K562 (cell line): ENCODE measurements around the gene NBPF20. TPM values are rescaled to one million over a fixed set of nuclear protein-coding genes. Genes with fewer than 3 reads are reported as not detected.
"Not testable (repeated sequence)": the region's sequence is repeated elsewhere in the genome, so short reads cannot be mapped to it uniquely, and the experiment has no call there.

Source experiments
- ATAC-seq: fragments of 200-7000 bp; cut with Tn5 transposase; 3 replicates; pipeline ENCODE4 v1.9.1; 2020; ENCODE audit warnings: moderate library complexity
- BruUV-seq: library from RNA; stranded (reverse); fragments of 400-500 nt; replicated peaks from 2 replicates; lab custom pipeline; 2021; lab: Mats Ljungman, UMichigan
- CTCF ChIA-PET: fragments of 300-600 bp; formaldehyde crosslinking; extraction: SDS; loops from one replicate; lab custom pipeline; 2021; ENCODE audit warnings: low intra/inter-chr PET ratio; lab: Yijun Ruan, JAX
- POLR2A ChIA-PET: fragments of 300-600, 350-650 bp; sonication (Branson Sonifier 250); formaldehyde crosslinking; extraction: SDS; loops from one replicate; lab custom pipeline; 2021; ENCODE audit warnings: antibody characterized with exemption, inconsistent platforms; lab: Yijun Ruan, JAX
- DNase-seq, 4 experiments: peaks; one replicate each; pipeline versions ENCODE4 v3.0.0 to v3.0.0-alpha.2; 2011 to 2018; ENCODE audit warnings: low spot score in 3 of 4, mixed read lengths in 3 of 4; ENCODE audit errors: extremely low read depth in 1 of 4
- FAIRE-seq: peaks from 2 replicates; lab custom pipeline; 2011; peaks lifted over from hg19 to GRCh38; lab: Jason Lieb, UNC
- H2AFZ ChIP-seq: 2 replicates; pipeline ENCODE4 v1.6.0; 2011; ENCODE audit warnings: low read depth, low read length, control low read depth, inconsistent platforms
- H3K27ac ChIP-seq: fragments of 200-600 bp; 3 replicates; pipeline ENCODE4 v1.8.0; 2011; ENCODE audit warnings: low read depth, mild to moderate bottlenecking, control low read depth, inconsistent platforms, low read length, moderate library complexity, mixed read lengths; ENCODE audit errors: extremely low read depth
- H3K27me3 ChIP-seq, 2 experiments: fragments of 300-600 bp in 1 of 2; 2 replicates in 1 of 2; 3 replicates in 1 of 2; pipeline versions ENCODE4 v1.6.0 to v1.8.0; 2011; ENCODE audit warnings: inconsistent platforms in 2 of 2, low read length in 2 of 2, mild to moderate bottlenecking in 1 of 2, mixed read lengths in 1 of 2, moderate library complexity in 1 of 2; ENCODE audit not compliant: control insufficient read depth in 2 of 2, insufficient read depth in 2 of 2
- H3K36me3 ChIP-seq: fragments of 300-600 bp; 3 replicates; pipeline ENCODE4 v1.8.0; 2011; ENCODE audit warnings: mild to moderate bottlenecking, low read length, inconsistent platforms; ENCODE audit not compliant: control insufficient read depth, insufficient read depth
- H3K4me1 ChIP-seq, 2 experiments: fragments of 200-600 bp in 1 of 2; replicated peaks in 1 of 2; 2 replicates in 1 of 2; 3 replicates in 1 of 2; pipeline versions ENCODE4 v1.5.1 to v1.8.0; 2011; ENCODE audit warnings: inconsistent platforms in 2 of 2, low read length in 2 of 2, mild to moderate bottlenecking in 1 of 2, mixed read lengths in 1 of 2, moderate library complexity in 1 of 2; ENCODE audit not compliant: control insufficient read depth in 2 of 2, insufficient read depth in 2 of 2
- H3K4me2 ChIP-seq: 2 replicates; pipeline ENCODE4 v1.6.1; 2011; ENCODE audit warnings: low read length, control low read depth, inconsistent platforms, mixed read lengths; ENCODE audit not compliant: insufficient read depth
- H3K4me3 ChIP-seq: fragments of 200-600 bp; sonication (generic), shearing (Covaris generic); 2 replicates; pipeline ENCODE4 v1.5.1; 2016; ENCODE audit warnings: control low read depth, inconsistent platforms
- H3K79me2 ChIP-seq: fragments of 200-600 bp; 3 replicates; pipeline ENCODE4 v1.8.0; 2011; ENCODE audit warnings: low read length, inconsistent platforms; ENCODE audit not compliant: control insufficient read depth, insufficient read depth
- H3K9ac ChIP-seq, 2 experiments: 2 replicates each; pipeline versions ENCODE4 v1.6.0 to v1.6.1; 2011; ENCODE audit warnings: low read depth in 2 of 2, low read length in 2 of 2, control low read depth in 1 of 2, inconsistent platforms in 1 of 2, mild to moderate bottlenecking in 1 of 2, mixed read lengths in 1 of 2; ENCODE audit not compliant: insufficient read depth in 1 of 2
- H3K9me1 ChIP-seq: one replicate; pipeline ENCODE4 v1.6.0; 2011; ENCODE audit warnings: inconsistent platforms, mild to moderate bottlenecking, low read length, moderate library complexity; ENCODE audit not compliant: control insufficient read depth, insufficient read depth
- H3K9me3 ChIP-seq: replicated peaks from 2 replicates; pipeline ENCODE4 v1.5.1; 2011; ENCODE audit warnings: low read depth, low read length, inconsistent platforms; ENCODE audit not compliant: control insufficient read depth, insufficient read depth
- H4K20me1 ChIP-seq: replicated peaks from 2 replicates; pipeline ENCODE4 v1.6.1; 2011; ENCODE audit warnings: low read length, inconsistent platforms, mixed read lengths; ENCODE audit not compliant: control insufficient read depth, insufficient read depth
- E2F6 ChIP-seq, 2 experiments: IDR thresholded peaks; 2 replicates each; pipeline ENCODE4 v1.6.1; 2011; ENCODE audit warnings: borderline replicate concordance in 1 of 2, control low read depth in 1 of 2, low read depth in 1 of 2, low read length in 1 of 2, mild to moderate bottlenecking in 1 of 2, mixed read lengths in 1 of 2, moderate library complexity in 1 of 2; ENCODE audit not compliant: insufficient read depth in 1 of 2, insufficient read length in 1 of 2, poor library complexity in 1 of 2, severe bottlenecking in 1 of 2; ENCODE audit errors: extremely low read depth in 1 of 2
- KDM1A ChIP-seq, 2 experiments: fragments of 450-650 bp; IDR thresholded peaks; 2 replicates each; pipeline ENCODE4 v1.6.1; 2016; ENCODE audit warnings: mild to moderate bottlenecking in 2 of 2
- WGBS: fragments of 100-300 bp; shearing (Covaris generic); methylation state at CpG from one replicate; pipeline ENCODE4 v1.1.6; 2016; ENCODE audit warnings: low coverage, mixed read lengths; ENCODE audit not compliant: insufficient coverage; ENCODE audit errors: missing lambda C conversion rate; 5-methylcytosine and 5-hydroxymethylcytosine counted together
- in situ Hi-C: fragments of 300-500 bp; cut with MboI; formaldehyde crosslinking; loops from 4 replicates; pipeline ENCODE4 v1.15.0; 2018; ENCODE audit warnings: inconsistent platforms, mixed read lengths
- intact Hi-C: fragments of 100-400 bp; cut with micrococcal nuclease; formaldehyde crosslinking; loops from 2 replicates; pipeline ENCODE4 v1.14.2; 2022
- polyA plus RNA-seq, 8 experiments: library from polyadenylated mRNA; depleted of rRNA in 4 of 8; stranded (reverse) in 5 of 8; unstranded in 3 of 8; fragments of >200 nt; fragmentation: Nextera tagmentation in 2 of 8; fragmentation: Illumina TruSeq in 1 of 8; extraction: Ambion mirVana in 2 of 8; extraction: Trizol in 1 of 8; gene quantifications; 2 replicates each; pipeline versions ENCODE4 v1.2.1 to v1.2.3, GENCODE V29; 2011 to 2014; ENCODE audit warnings: inconsistent platforms in 1 of 8, missing spikeins in 1 of 8
- total RNA-seq, 7 experiments: library from RNA; depleted of rRNA in 6 of 7; stranded (reverse); fragments of >200 nt in 6 of 7; fragmentation: Illumina TruSeq in 2 of 7; extraction: Trizol in 2 of 7; gene quantifications; 2 replicates each; pipeline versions ENCODE4 v1.2.1 to v1.2.3, GENCODE V29; 2011 to 2021; ENCODE audit warnings: low replicate concordance in 1 of 7

The NBPF20 gene
- total and polyA plus RNA-seq, 9 of the 15 experiments (the other 6 are each of a cell fraction or from before 2014, with no cell fraction given), result 0.38 to 2.7 (median 1.00) TPM

DNA sequence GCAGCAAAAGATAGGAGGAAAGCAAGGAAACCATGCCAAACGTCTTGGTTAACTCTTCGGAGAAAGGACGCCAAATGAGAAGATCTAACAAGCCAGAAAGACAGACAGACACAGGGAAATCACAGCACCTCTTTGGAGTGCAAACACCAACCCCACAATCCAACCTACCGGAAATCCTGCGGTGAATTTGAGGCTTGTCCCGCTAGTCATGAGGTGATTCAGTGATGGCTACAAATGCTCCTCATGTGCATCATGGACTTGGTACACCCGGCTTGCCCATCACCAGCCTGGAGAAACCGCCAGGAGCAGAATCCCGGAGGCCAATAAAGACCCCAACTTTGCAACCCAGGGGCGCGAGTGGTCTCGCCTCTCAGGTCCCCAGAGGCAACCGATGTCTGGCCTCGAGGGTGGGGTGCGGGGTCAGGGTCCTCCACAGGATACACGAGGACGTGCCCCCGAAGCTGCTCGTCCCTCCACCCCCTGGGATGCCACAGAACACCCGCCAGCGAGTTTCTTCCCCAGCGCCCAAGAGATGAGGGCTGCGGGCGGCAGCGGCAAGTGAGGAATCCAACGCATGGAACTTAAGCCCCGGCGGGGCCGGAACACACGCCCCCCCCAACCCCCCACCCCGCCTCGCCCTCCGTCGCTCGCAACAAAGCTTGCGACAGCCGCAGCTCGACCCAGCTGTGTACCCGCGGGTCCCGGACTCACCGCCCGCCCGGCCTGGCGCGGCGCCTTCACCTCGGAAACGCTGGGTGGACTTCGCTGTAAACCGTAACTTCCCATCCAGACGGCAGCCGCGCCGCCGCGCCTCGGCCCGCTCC is 579 bp downstream of the NBPF20 start:
- 3% methylated on average over 9 of the region's 59 CpGs for WGBS
- intact Hi-C loops, H4K20me1 ChIP-seq, H3K27ac ChIP-seq, POLR2A ChIA-PET, CTCF ChIA-PET, H3K9me1 ChIP-seq, H3K79me2 ChIP-seq, H3K9me3 ChIP-seq, H3K27me3 ChIP-seq, FAIRE-seq, in situ Hi-C loops, H3K36me3 ChIP-seq: not testable (repeated sequence)
- peak overlapping the region; percentile 78 for H3K4me2 ChIP-seq
- H2AFZ ChIP-seq, result peak overlapping the region; percentile 87; the same call in 1 of the 2 replicates
- peaks cover 2 to 11% of the 10 kb centered on the region in 2 experiments; a peak in 2 of 5 replicates for H3K4me1 ChIP-seq
- DNase-seq, result peak in 2 of 4 experiments; percentile 4 to 27
- ATAC-seq, result peak; percentile 98
- TF ChIP-seq E2F6 (IDR thresholded peaks at IDR 0.05; ENCODE audit: borderline replicate concordance in 1 of 2, extremely low read depth in 1 of 2, insufficient read depth in 1 of 2, insufficient read length in 1 of 2, low read depth in 1 of 2, low read length in 1 of 2, poor library complexity in 1 of 2, severe bottlenecking in 1 of 2), result peak in 1 of 2 experiments; percentile 11
- peak; percentile 73 to 79 for TF ChIP-seq KDM1A (IDR thresholded peaks at IDR 0.05)
- TF ChIP-seq, all 486 proteins: peak for 2; not testable (repeated sequence) for 484
- not testable (repeated sequence) for BruUV-seq
- Histone ChIP-seq H3K4me3 (peak overlapping the region; percentile 63), H3K9ac (peak overlapping the region in 1 of 2 experiments; percentile 79; a peak in 2 of 4 replicates)
